HEK293 (cell line): ENCODE results near the gene ZNF469.

Experiments
- CTCF ChIA-PET: fragments of 350-600 bp; formaldehyde crosslinking; extraction: SDS; loops from one replicate; lab custom pipeline; 2021; ENCODE audit warnings: antibody characterized with exemption; lab: Yijun Ruan, JAX
- POLR2A ChIA-PET: fragments of 300-600 bp; formaldehyde crosslinking; extraction: SDS; loops from one replicate; lab custom pipeline; 2020; ENCODE audit warnings: antibody characterized with exemption, inconsistent platforms; lab: Yijun Ruan, JAX
- H3K27ac ChIP-seq: fragments of 200-500 bp; sonication (Bioruptor generic); 2 replicates; pipeline ENCODE4 v1.5.1; 2014; ENCODE audit warnings: low read depth, low read length, control low read depth, inconsistent platforms; ENCODE audit errors: extremely low read depth
- H3K36me3 ChIP-seq, 2 experiments: fragments of 200-500 bp in 1 of 2; sonication (Bioruptor generic) in 1 of 2; 1 replicate in 1 of 2; 2 replicates in 1 of 2; pipeline ENCODE4 v1.5.1; 2014 to 2017; ENCODE audit warnings: inconsistent platforms in 2 of 2, low read length in 2 of 2; ENCODE audit not compliant: control insufficient read depth in 2 of 2, insufficient read depth in 1 of 2
- H3K4me1 ChIP-seq: fragments of 200-500 bp; sonication (Bioruptor generic); 2 replicates; pipeline ENCODE4 v1.5.1; 2014; ENCODE audit warnings: mild to moderate bottlenecking, low read length, inconsistent platforms; ENCODE audit not compliant: control insufficient read depth, insufficient read depth
- H3K4me3 ChIP-seq: 2 replicates; pipeline ENCODE4 v1.5.1; 2011; ENCODE audit warnings: low read depth, mild to moderate bottlenecking, control low read depth, low read length, moderate library complexity
- H3K9me3 ChIP-seq: fragments of 200-500 bp; sonication (Bioruptor generic); 2 replicates; pipeline ENCODE4 v1.5.1; 2014; ENCODE audit warnings: low read depth, low read length, inconsistent platforms; ENCODE audit not compliant: control insufficient read depth, insufficient read depth
- HOXC10 ChIP-seq: sonication (generic); formaldehyde crosslinking; IDR thresholded peaks from 2 replicates; pipeline ENCODE4 v1.8.1; 2023; ENCODE audit warnings: mild to moderate bottlenecking, missing genetic modification reagents
- KLF1 ChIP-seq: fragments of 450-650 bp; formaldehyde crosslinking; IDR thresholded peaks from 2 replicates; pipeline ENCODE4 v1.5.1; 2016; ENCODE audit warnings: missing biosample characterization, missing genetic modification characterization
- OVOL3 ChIP-seq: fragments of 450-650 bp; formaldehyde crosslinking; IDR thresholded peaks from 2 replicates; pipeline ENCODE4 v1.5.1; 2016; ENCODE audit warnings: missing biosample characterization, missing genetic modification characterization
- PRDM6 ChIP-seq: fragments of 450-650 bp; formaldehyde crosslinking; IDR thresholded peaks from 2 replicates; pipeline ENCODE4 v1.5.1; 2017; ENCODE audit warnings: missing biosample characterization, missing genetic modification characterization
- REPIN1 ChIP-seq: fragments of 450-650 bp; formaldehyde crosslinking; IDR thresholded peaks from 2 replicates; pipeline ENCODE4 v1.5.1; 2017; ENCODE audit warnings: missing biosample characterization, missing genetic modification characterization, low read depth
- ZBTB26 ChIP-seq: fragments of 450-650 bp; formaldehyde crosslinking; optimal IDR thresholded peaks from 2 replicates; pipeline ENCODE3; 2016; ENCODE audit warnings: missing biosample characterization, mild to moderate bottlenecking, missing genetic modification characterization
- ZIC2 ChIP-seq: fragments of 450-650 bp; formaldehyde crosslinking; IDR thresholded peaks from 2 replicates; pipeline ENCODE4 v1.5.1; 2016; ENCODE audit warnings: missing biosample characterization, missing genetic modification characterization
- ZNF121 ChIP-seq: fragments of 450-650 bp; formaldehyde crosslinking; IDR thresholded peaks from 2 replicates; pipeline ENCODE4 v1.5.1; 2016; ENCODE audit warnings: missing biosample characterization, missing genetic modification characterization
- ZNF23 ChIP-seq: fragments of 450-650 bp; formaldehyde crosslinking; IDR thresholded peaks from 2 replicates; pipeline ENCODE4 v1.5.1; 2016; ENCODE audit warnings: missing biosample characterization, missing genetic modification characterization, borderline replicate concordance
- ZNF280C ChIP-seq: fragments of 450-650 bp; formaldehyde crosslinking; IDR thresholded peaks from 2 replicates; pipeline ENCODE4 v1.5.1; 2016; ENCODE audit warnings: missing biosample characterization, missing genetic modification characterization
- ZNF394 ChIP-seq: fragments of 450-650 bp; formaldehyde crosslinking; IDR thresholded peaks from 2 replicates; pipeline ENCODE4 v1.5.1; 2016; ENCODE audit warnings: missing biosample characterization, missing genetic modification characterization, mild to moderate bottlenecking, moderate library complexity, borderline replicate concordance
- ZNF423 ChIP-seq: fragments of 450-650 bp; formaldehyde crosslinking; IDR thresholded peaks from 2 replicates; pipeline ENCODE4 v1.5.1; 2016; ENCODE audit warnings: missing biosample characterization, missing genetic modification characterization
- ZNF488 ChIP-seq: fragments of 450-650 bp; formaldehyde crosslinking; IDR thresholded peaks from 2 replicates; pipeline ENCODE4 v1.5.1; 2016; ENCODE audit warnings: missing biosample characterization, missing genetic modification characterization
- ZNF521 ChIP-seq: fragments of 450-650 bp; formaldehyde crosslinking; IDR thresholded peaks from 2 replicates; pipeline ENCODE4 v1.5.1; 2017; ENCODE audit warnings: missing biosample characterization, mild to moderate bottlenecking, missing genetic modification characterization
- ZNF549 ChIP-seq: fragments of 450-650 bp; IDR thresholded peaks from 2 replicates; pipeline ENCODE4 v1.5.1; 2018; ENCODE audit warnings: missing biosample characterization, missing genetic modification characterization, mild to moderate bottlenecking, inconsistent platforms, moderate library complexity
- ZNF629 ChIP-seq: fragments of 450-650 bp; formaldehyde crosslinking; IDR thresholded peaks from 2 replicates; pipeline ENCODE4 v1.5.1; 2017; ENCODE audit warnings: missing biosample characterization, missing genetic modification characterization
- ZNF645 ChIP-seq: fragments of 450-650 bp; formaldehyde crosslinking; IDR thresholded peaks from 2 replicates; pipeline ENCODE4; 2016; ENCODE audit warnings: missing biosample characterization, missing genetic modification characterization
- ZNF670 ChIP-seq: fragments of 450-650 bp; formaldehyde crosslinking; IDR thresholded peaks from 2 replicates; pipeline ENCODE4 v1.5.1; 2016; ENCODE audit warnings: missing biosample characterization, missing genetic modification characterization, low read depth
- ZNF776 ChIP-seq: fragments of 450-650 bp; formaldehyde crosslinking; IDR thresholded peaks from 2 replicates; pipeline ENCODE4 v1.5.0; 2017; ENCODE audit warnings: missing biosample characterization, missing genetic modification characterization, borderline replicate concordance

ZNF469 gene

GRCh38 chr16:88385112-88385594 lies 2.4 kb downstream of the ZNF469 start:
- ChIA-PET POLR2A (no interaction called here), CTCF (interaction anchor here (0.8 kb wide), 1 partner anchor 95 kb away, joined by 4 read pairs; no protein-coding TSS in a partner anchor)
- TF ChIP-seq ZBTB26 (tag by site-specific recombination) (no peak), ZNF23 (tag by site-specific recombination) (no peak), ZNF776 (tag by site-specific recombination) (no peak), ZNF121 (tag by site-specific recombination) (peak; percentile 71)
- Histone ChIP-seq H3K4me1 (no peaks in the 10 kb centered on the region), H3K9me3 (no peaks in the 10 kb centered on the region), H3K36me3 (no peaks in the 10 kb centered on the region), H3K27ac (no peak overlapping the region), H3K4me3 (no peak overlapping the region)

- H3K9me3 ChIP-seq, result no peaks in the 10 kb centered on the region
- POLR2A ChIA-PET, result no interaction called here
- TF ChIP-seq OVOL3, result no peak
- TF ChIP-seq ZIC2, result no peak
- TF ChIP-seq HOXC10, result no peak
- no peaks in the 10 kb centered on the region for H3K4me1 ChIP-seq
- no peaks in the 10 kb centered on the region for H3K36me3 ChIP-seq
- CTCF ChIA-PET, result interaction anchor here (0.8 kb wide), 1 partner anchor 96 kb away, joined by 4 read pairs; no protein-coding TSS in a partner anchor
- no peak overlapping the region for H3K27ac ChIP-seq
- H3K4me3 ChIP-seq, result no peak overlapping the region
These were observed 3.4 kb downstream of the ZNF469 start for GRCh38 chr16:88385831-88386815.

- Histone ChIP-seq H3K4me1 (no peaks in the 10 kb centered on the region), H3K27ac (no peak overlapping the region), H3K4me3 (no peak overlapping the region)
- POLR2A ChIA-PET, result no interaction called here
- TF ChIP-seq ZNF394 (tag by site-specific recombination) (no peak), ZNF670 (no peak), ZNF645 (tag by site-specific recombination) (no peak), ZNF423 (tag by site-specific recombination) (no peak), ZNF549 (tag by site-specific recombination) (no peak), ZNF488 (no peak), ZNF629 (tag by site-specific recombination) (no peak), PRDM6 (tag by site-specific recombination) (no peak), ZNF280C (no peak), ZNF521 (tag by site-specific recombination) (no peak), REPIN1 (no peak), KLF1 (tag by site-specific recombination) (no peak)
- TF ChIP-seq, all 188 proteins: peak for 0
- no peaks in the 10 kb centered on the region for H3K36me3 ChIP-seq
- CTCF ChIA-PET, result no interaction called here
- no peaks in the 10 kb centered on the region for H3K9me3 ChIP-seq
These were observed 4.5 kb downstream of the ZNF469 start for GRCh38 chr16:88387180-88387765.
